ENCODE data around the gene POLR1A.
A peak's percentile ranks its signal among the peaks of the same experiment; 100 is the strongest.

DNA sequence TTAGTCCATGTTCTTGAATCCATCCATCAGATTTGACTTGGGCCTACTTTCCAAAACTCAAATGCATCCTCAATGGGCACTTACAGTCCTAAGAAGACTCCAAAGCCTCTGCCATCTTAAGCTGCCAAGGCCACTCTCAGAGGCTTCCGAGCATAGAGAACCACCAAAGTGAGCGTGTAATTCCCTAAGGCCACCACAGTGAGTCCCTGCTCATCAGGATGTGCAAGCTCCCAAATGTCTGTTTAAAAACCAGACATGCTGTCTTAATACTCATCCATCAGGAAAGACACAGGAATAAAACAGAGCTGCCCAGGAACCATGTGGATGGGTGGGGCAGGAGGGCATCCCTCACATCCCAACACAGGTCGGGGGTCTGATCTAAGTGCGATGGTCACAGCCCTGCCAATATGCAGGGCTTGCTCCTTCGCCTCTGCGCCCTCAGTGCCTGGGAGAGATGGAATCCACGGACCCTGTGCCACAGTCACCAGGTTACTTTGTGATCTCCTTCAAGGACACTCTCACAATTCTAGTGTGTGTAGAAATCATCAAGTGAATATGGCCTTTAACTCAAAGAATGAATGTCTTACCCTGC lies 80.4 kb downstream of the POLR1A start:
- TF ChIP-seq, protein P1, sequence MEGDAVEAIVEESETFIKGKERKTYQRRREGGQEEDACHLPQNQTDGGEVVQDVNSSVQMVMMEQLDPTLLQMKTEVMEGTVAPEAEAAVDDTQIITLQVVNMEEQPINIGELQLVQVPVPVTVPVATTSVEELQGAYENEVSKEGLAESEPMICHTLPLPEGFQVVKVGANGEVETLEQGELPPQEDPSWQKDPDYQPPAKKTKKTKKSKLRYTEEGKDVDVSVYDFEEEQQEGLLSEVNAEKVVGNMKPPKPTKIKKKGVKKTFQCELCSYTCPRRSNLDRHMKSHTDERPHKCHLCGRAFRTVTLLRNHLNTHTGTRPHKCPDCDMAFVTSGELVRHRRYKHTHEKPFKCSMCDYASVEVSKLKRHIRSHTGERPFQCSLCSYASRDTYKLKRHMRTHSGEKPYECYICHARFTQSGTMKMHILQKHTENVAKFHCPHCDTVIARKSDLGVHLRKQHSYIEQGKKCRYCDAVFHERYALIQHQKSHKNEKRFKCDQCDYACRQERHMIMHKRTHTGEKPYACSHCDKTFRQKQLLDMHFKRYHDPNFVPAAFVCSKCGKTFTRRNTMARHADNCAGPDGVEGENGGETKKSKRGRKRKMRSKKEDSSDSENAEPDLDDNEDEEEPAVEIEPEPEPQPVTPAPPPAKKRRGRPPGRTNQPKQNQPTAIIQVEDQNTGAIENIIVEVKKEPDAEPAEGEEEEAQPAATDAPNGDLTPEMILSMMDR (IDR thresholded peaks at IDR 0.05), result peak in 1 of 6 experiments; percentile 4
- no peak for TF ChIP-seq POLR2A (IDR thresholded peaks at IDR 0.05)
